Skeletal muscle cell (primary cell): ENCODE data around the gene GYPE.
A peak's percentile ranks its signal among the peaks of the same experiment; 100 is the strongest.
"Not testable (repeated sequence)": the region's sequence is repeated elsewhere in the genome, so short reads cannot be mapped to it uniquely, and the experiment has no call there.

Experiments
- DNase-seq: peaks from one replicate; pipeline ENCODE4 v3.0.0-alpha.2; 2010; ENCODE audit warnings: low read depth
- H3K4me3 ChIP-seq: 2 replicates; pipeline ENCODE4 v1.5.1; 2011; ENCODE audit warnings: low read depth, mild to moderate bottlenecking, control low read depth, low read length, moderate library complexity

GYPE gene

GRCh38 chr4:143905440-143905839, at the start of gene GYPE:
Gene GYPE (minus strand): TSS chr4:143905559. CDS start chr4:143905507, 52 bp downstream.
- not testable (repeated sequence) for DNase-seq, H3K4me3 ChIP-seq

DNA sequence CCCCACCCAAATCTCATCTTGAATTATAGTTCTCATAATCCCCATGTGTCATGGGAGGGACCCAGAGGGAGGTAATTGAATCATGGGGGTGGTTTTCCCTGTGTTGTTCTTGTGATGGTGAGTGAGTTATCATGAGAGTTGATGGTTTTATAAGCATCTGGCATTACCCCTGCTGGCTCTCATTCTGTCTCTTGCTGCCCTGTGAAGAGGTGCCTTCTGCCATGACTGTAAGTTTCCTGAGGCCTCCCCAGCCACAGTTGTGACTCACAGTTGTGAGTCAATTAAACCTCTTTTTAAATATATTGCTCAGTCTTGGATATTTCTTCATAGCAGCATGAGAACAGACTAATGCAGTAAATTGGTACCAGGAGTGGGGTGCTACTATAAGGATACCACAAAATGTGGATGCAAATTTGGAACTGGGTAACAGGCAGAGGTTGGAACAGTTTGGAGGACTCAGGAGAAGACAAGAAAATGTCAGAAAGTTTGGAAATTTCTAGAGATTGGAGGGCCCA, 46.2 kb upstream of the GYPE start:
- DNase-seq, H3K4me3 ChIP-seq: not testable (repeated sequence)

DNA sequence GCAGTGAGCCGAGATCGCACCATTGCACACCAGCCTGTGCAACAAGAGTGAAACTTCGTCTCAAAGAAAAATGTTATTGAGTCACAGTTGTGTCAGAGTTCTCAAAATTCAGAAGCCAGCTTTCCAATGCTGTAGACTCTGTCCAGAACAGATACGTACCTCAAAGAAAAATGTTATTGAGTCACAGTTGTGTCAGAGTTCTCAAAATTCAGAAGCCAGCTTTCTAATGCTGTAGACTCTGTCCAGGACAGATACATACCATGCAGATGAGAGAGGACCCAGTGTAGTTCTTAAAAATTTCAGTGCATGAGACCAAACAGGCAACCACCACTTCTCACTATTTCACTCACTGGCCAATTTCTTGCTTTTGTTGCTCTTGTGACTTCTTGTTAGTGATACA, 45.6 kb upstream of the GYPE start:
- not testable (repeated sequence) for DNase-seq, H3K4me3 ChIP-seq

- not testable (repeated sequence) for DNase-seq, H3K4me3 ChIP-seq
Measured at GRCh38 chr4:143950185-143950584, 44.8 kb upstream of the GYPE start.

DNA sequence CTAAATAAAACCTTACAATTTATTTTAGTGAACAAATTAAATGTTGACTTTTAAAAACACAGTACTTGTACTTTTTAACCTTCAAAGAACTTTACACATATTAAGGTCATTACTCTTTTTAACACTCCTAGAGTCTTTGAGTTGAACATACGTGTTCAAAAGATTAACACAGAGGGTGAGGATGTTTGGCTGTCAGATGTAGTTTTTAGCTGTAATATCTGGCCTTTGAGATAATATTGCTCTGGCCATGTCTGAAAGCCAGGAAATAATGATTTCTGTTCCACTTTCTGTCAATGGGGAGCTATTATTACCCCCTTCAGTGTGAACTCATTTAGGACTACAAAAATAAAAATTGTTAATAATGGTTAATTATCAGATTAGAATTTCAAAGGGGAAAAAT, 42.1 kb upstream of the GYPE start:
- DNase-seq: not testable (repeated sequence)

GRCh38 chr4:143940708-143941107, 35.3 kb upstream of the GYPE start:
- H3K4me3 ChIP-seq, DNase-seq: not testable (repeated sequence)

More for the DNA sequence above, 42.1 kb upstream of the GYPE start:
- not testable (repeated sequence) for H3K4me3 ChIP-seq

- DNase-seq: no peak
- no peak overlapping the region for H3K4me3 ChIP-seq
Measured at GRCh38 chr4:143939528-143939927, 34.2 kb upstream of the GYPE start.

DNA sequence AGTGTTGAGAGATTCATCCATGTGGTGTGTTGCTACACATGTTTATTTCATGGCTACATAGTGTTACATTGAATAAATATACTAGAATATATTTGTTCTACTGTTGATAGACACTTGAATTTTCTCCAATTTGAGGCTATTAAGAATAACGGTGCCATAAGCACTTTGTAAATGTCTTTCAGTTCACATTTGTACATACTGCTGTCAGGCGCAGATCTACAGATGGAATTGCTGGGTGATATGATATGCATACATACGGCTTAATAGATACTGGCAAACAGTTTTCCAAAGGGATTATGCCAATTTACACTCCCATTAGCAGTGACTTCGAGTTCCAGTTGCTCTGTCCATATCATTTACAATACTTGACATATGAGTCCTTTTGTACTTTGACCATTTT, 33.5 kb upstream of the GYPE start:
- not testable (repeated sequence) for H3K4me3 ChIP-seq, DNase-seq

DNA sequence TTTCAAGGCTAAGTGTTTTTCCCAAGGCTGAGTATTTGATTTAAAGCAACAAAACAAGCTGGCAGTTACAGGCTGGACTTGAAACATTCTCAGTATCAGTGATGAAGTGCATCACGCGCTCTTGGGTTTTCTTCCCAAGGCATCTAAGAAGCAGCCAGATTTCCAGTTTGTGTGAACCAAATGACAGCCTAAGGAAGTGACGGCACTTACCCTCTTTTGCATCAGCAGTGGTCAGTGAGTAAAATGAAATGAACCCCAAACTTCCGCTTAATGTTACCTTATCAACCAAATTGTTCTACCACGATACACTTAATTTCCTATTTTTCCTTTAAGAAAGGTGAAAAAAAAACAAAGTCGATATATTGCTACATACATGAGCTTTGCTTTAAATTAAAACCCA, 15.8 kb upstream of the GYPE start:
- DNase-seq: no peak
- H3K4me3 ChIP-seq: no peak overlapping the region

DNA sequence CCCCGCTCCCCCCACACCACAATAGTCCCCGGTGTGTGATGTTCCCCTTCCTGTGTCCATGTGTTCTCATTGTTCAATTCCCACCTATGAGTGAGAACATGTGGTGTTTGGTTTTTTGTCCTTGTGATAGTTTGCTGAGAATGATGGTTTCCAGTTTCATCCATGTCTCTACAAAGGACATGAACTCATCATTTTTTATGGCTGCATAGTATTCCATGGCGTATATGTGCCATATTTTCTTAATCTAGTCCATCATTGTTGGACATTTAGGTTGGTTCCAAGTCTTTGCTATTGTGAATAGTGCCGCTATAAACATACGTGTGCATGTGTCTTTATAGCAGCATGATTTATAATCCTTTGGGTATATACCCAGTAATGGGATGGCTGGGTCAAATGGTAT, 11.1 kb upstream of the GYPE start:
- DNase-seq, H3K4me3 ChIP-seq: not testable (repeated sequence)

DNA sequence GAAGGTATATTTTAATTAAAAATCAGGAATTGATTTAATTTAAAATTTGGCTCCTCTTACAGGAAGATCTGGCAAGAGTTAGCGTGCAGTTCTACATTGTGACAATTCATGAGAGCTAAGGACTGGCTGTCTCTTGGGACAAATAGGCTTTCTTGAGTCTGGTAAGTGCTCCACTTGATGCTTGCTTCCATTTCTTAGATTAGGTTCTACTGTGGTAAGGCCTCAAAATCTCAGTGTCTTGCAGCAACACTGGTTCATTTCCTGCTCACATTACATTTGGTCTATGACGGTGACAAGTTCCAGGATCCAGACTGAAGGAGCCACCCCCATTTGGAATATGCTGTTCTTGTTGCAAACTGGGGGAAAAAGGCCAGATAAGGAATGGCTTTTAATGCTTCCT, 7.1 kb upstream of the GYPE start:
- peak overlapping the region; percentile 47 for H3K4me3 ChIP-seq
- not testable (repeated sequence) for DNase-seq

DNA sequence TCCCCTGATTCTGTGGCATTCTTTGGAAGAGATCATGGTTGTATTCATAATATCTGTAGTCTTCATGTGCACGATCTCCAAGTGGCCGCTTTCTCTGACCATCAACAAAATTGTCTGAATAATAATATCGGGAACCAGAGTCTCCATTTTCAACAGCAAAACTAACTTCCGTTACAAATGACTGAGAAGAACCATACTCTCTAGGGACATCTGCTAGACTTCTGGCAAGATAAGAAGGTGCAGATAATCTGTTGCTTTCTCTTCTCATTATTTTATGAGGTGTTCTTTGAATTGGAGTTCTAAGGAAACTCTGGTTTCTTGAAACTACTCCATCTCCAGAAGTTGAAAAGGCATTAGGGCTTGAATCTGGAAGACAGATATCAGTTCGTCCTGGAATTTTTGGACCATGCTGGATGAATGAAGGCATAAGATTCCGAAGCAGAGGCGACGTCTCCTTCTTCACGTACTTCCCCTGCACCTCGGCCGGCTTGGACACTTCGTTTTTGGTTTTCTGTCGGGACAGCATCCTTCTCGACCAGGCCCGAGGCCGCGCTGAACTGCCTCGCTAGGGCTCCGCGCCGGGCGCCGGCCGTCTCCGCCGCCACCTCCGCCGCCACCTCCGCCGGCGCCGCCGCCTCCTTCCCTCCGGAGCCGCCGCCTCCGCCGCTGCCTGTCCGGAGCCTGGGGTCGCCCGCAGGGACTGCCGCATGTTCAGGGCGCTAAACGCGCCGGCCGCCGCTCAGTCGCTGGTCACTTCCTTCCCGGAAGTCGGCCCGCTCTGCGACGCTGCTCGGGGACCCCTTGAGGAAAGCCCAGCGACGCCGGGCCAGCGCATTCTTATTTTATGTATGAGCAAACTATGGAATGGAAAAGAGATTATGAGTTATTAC, 6.4 kb upstream of the GYPE start:
- H3K4me3 ChIP-seq: peak overlapping the region; percentile 47
- DNase-seq: not testable (repeated sequence)

- peak overlapping the region; percentile 9 for H3K4me3 ChIP-seq
Measured at GRCh38 chr4:143910906-143911305, 5.5 kb upstream of the GYPE start.

GRCh38 chr4:143907811-143908210, 2.5 kb upstream of the GYPE start:
- DNase-seq, H3K4me3 ChIP-seq: not testable (repeated sequence)

More at GRCh38 chr4:143910906-143911305, 5.5 kb upstream of the GYPE start:
- not testable (repeated sequence) for DNase-seq

GRCh38 chr4:143904431-143904830, 928 bp downstream of the GYPE start:
- DNase-seq: not testable (repeated sequence)

GRCh38 chr4:143890323-143890722, 15.0 kb downstream of the GYPE start:
- H3K4me3 ChIP-seq, DNase-seq: not testable (repeated sequence)

More at GRCh38 chr4:143904431-143904830, 928 bp downstream of the GYPE start:
- not testable (repeated sequence) for H3K4me3 ChIP-seq

DNA sequence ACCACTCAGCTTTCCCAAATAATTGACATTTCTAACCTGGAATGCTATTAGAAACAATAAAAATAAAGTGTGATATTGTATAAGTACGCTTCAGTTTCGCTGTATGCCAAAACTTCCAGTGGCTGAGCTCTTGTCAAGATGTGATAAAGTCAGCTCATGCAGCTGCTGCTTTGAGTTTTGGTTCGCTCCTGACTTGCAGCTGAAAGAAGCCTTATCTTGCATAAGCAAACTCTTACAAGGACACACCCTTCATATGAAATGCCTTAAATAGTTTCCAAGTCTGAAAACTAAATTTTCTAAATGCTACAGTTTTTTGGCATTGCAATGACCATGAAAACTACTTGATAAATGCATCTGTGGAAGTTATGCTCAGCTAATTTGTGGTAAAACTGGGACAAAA, 17.2 kb downstream of the GYPE start:
- not testable (repeated sequence) for H3K4me3 ChIP-seq, DNase-seq

- not testable (repeated sequence) for DNase-seq, H3K4me3 ChIP-seq
Measured at GRCh38 chr4:143884965-143885364, 20.4 kb downstream of the GYPE start.

DNA sequence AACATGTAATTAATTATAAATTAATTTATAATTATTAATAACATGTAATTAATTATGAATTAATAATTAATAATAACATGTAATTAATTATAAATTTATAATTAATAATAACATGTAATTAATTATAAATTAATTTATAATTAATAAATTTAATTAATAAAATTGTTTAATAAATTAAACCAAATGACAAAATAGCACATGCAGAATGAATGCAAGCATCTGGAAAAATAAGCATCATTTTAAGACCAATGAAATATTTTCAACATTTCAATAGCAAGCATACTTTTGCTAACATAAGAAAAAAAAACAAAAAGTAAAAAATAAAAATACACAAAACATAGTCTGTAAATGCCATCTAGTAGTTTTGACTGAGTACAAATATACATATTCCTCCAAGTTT, 21.8 kb downstream of the GYPE start:
- H3K4me3 ChIP-seq: no peak overlapping the region
- DNase-seq: no peak

DNA sequence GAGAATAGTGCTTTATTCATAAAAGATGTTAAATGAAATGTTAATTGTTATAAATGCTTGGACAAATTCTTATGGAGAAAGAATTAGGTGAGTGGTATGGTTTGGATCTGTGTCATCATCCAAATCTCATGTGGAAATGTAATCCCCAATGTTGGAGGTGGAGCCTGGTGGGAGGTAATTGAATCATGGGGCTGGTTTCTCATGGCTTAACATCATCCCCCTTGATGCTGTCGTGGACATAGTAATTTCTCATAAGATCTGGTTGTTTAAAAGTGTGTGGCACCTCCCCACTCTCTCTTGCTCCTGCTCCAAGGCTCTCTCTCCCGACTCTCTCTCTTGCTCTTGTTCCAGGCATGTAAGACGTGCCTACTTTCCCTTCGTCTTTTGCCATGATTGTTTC, 22.5 kb downstream of the GYPE start:
- no peak for DNase-seq
- no peak overlapping the region for H3K4me3 ChIP-seq

DNA sequence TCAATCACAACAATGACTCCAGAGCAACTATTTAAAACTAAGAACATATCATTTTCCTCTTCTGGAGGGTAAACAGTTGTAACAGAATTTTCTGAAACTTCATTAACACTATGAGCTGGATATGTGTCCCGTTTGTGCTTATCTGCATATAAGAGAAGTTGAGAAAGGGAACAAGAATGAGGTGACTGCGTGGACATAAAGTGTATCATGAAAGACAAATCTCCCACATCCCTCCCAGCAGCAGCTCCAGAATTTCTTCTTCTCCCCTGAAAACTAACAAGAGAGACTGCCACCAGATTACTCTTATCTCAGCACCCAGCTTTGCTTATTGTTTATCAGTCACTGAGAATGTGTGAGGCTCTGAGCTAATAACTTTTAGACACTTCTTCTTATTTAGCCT, 25.8 kb downstream of the GYPE start:
- not testable (repeated sequence) for H3K4me3 ChIP-seq, DNase-seq
